ENCODE data around the gene TPH2.

Gene TPH2

GRCh38 chr12:72074065-72074464, 135.4 kb downstream of the TPH2 start:
- no peaks in the 10 kb centered on the region for H3K4me1 ChIP-seq
- H3K9me3 ChIP-seq (ENCODE audit: control insufficient read depth, low read length): no peaks in the 10 kb centered on the region
- H3K27me3 ChIP-seq (ENCODE audit: control insufficient read depth, insufficient read depth, low read length): no peaks in the 10 kb centered on the region
- no peak overlapping the region for H3K4me3 ChIP-seq (ENCODE audit: low read depth, low read length)
- no peak overlapping the region for H3K9ac ChIP-seq
- no peaks in the 10 kb centered on the region for H3K36me3 ChIP-seq (ENCODE audit: control insufficient read depth, insufficient read depth, low read length)
- no peaks in the 10 kb centered on the region for H3K79me2 ChIP-seq
- H2AFZ ChIP-seq: no peak overlapping the region
- H3K27ac ChIP-seq: no peak overlapping the region
- no peak for TF ChIP-seq CTCF (IDR thresholded peaks at IDR 0.05)
- H3K4me2 ChIP-seq (ENCODE audit: low read length): no peak overlapping the region

GRCh38 chr12:72074956-72075355, 136.3 kb downstream of the TPH2 start:
- H3K9ac ChIP-seq: no peak overlapping the region
- H3K36me3 ChIP-seq (ENCODE audit: control insufficient read depth, insufficient read depth, low read length): no peaks in the 10 kb centered on the region
- TF ChIP-seq CTCF (IDR thresholded peaks at IDR 0.05): no peak
- H3K4me3 ChIP-seq (ENCODE audit: low read depth, low read length): no peak overlapping the region
- no peaks in the 10 kb centered on the region for H3K4me1 ChIP-seq
- H3K4me2 ChIP-seq (ENCODE audit: low read length): no peak overlapping the region
- H3K79me2 ChIP-seq: no peaks in the 10 kb centered on the region
- H3K9me3 ChIP-seq (ENCODE audit: control insufficient read depth, low read length): no peaks in the 10 kb centered on the region
- H3K27me3 ChIP-seq (ENCODE audit: control insufficient read depth, insufficient read depth, low read length): no peaks in the 10 kb centered on the region
- H3K27ac ChIP-seq: no peak overlapping the region
- H2AFZ ChIP-seq: no peak overlapping the region

GRCh38 chr12:72075401-72075800, 136.8 kb downstream of the TPH2 start:
- H3K9me3 ChIP-seq (ENCODE audit: control insufficient read depth, low read length): no peaks in the 10 kb centered on the region
- no peak overlapping the region for H2AFZ ChIP-seq
- H3K4me2 ChIP-seq (ENCODE audit: low read length): no peak overlapping the region
- H3K36me3 ChIP-seq (ENCODE audit: control insufficient read depth, insufficient read depth, low read length): no peaks in the 10 kb centered on the region
- TF ChIP-seq CTCF (IDR thresholded peaks at IDR 0.05): no peak
- H3K27me3 ChIP-seq (ENCODE audit: control insufficient read depth, insufficient read depth, low read length): no peaks in the 10 kb centered on the region
- no peaks in the 10 kb centered on the region for H3K4me1 ChIP-seq
- no peak overlapping the region for H3K9ac ChIP-seq
- H3K27ac ChIP-seq: no peak overlapping the region
- no peaks in the 10 kb centered on the region for H3K79me2 ChIP-seq
- no peak overlapping the region for H3K4me3 ChIP-seq (ENCODE audit: low read depth, low read length)

GRCh38 chr12:72075891-72076557, 137.4 kb downstream of the TPH2 start:
- H3K4me2 ChIP-seq (ENCODE audit: low read length): no peak overlapping the region
- no peaks in the 10 kb centered on the region for H3K79me2 ChIP-seq
- no peak overlapping the region for H2AFZ ChIP-seq
- H3K4me3 ChIP-seq (ENCODE audit: low read depth, low read length): no peak overlapping the region
- H3K36me3 ChIP-seq (ENCODE audit: control insufficient read depth, insufficient read depth, low read length): no peaks in the 10 kb centered on the region
- no peak overlapping the region for H3K27ac ChIP-seq
- H3K9me3 ChIP-seq (ENCODE audit: control insufficient read depth, low read length): no peaks in the 10 kb centered on the region
- no peaks in the 10 kb centered on the region for H3K4me1 ChIP-seq
- H3K9ac ChIP-seq: no peak overlapping the region
- H3K27me3 ChIP-seq (ENCODE audit: control insufficient read depth, insufficient read depth, low read length): no peaks in the 10 kb centered on the region
- TF ChIP-seq CTCF (IDR thresholded peaks at IDR 0.05): no peak

GRCh38 chr12:72076558-72076915, 137.9 kb downstream of the TPH2 start:
- H3K4me1 ChIP-seq: no peaks in the 10 kb centered on the region
- no peak overlapping the region for H3K4me2 ChIP-seq (ENCODE audit: low read length)
- no peak overlapping the region for H3K9ac ChIP-seq
- no peak for TF ChIP-seq CTCF (IDR thresholded peaks at IDR 0.05)
- no peaks in the 10 kb centered on the region for H3K9me3 ChIP-seq (ENCODE audit: control insufficient read depth, low read length)
- no peak overlapping the region for H3K27ac ChIP-seq
- H3K36me3 ChIP-seq (ENCODE audit: control insufficient read depth, insufficient read depth, low read length): no peaks in the 10 kb centered on the region
- H3K27me3 ChIP-seq (ENCODE audit: control insufficient read depth, insufficient read depth, low read length): no peaks in the 10 kb centered on the region
- no peaks in the 10 kb centered on the region for H3K79me2 ChIP-seq
- no peak overlapping the region for H3K4me3 ChIP-seq (ENCODE audit: low read depth, low read length)
- no peak overlapping the region for H2AFZ ChIP-seq

Data from parathyroid adenoma (tissue), 2 donors.